Panc1 (cell line): Measurements from ENCODE around the gene FCHSD2. TPM values are rescaled to one million over a fixed set of nuclear protein-coding genes. Genes with fewer than 3 reads are reported as not detected.

Experiments used
- ATAC-seq: fragments of 200-7000 bp; cut with Tn5 transposase; 2 replicates; pipeline ENCODE4 v1.9.1; 2020; ENCODE audit warnings: mild to moderate bottlenecking, moderate library complexity
- BruUV-seq: library from RNA; stranded (reverse); fragments of 400-500 nt; replicated peaks from 2 replicates; lab custom pipeline; 2021; lab: Mats Ljungman, UMichigan
- CTCF ChIA-PET: fragments of 300-600 bp; sonication (Branson Sonifier 250); formaldehyde crosslinking; loops from one replicate; lab custom pipeline; 2022; ENCODE audit warnings: antibody characterized with exemption; lab: Charles Lee
- POLR2A ChIA-PET: fragments of 300-600 bp; sonication (Branson Sonifier 250); formaldehyde crosslinking; loops from one replicate; lab custom pipeline; 2022; ENCODE audit warnings: antibody characterized with exemption; lab: Charles Lee
- DNase-seq: peaks from one replicate; pipeline ENCODE4 v3.0.0-alpha.2; 2010; ENCODE audit warnings: low read depth, low spot score
- H3K27ac ChIP-seq: 2 replicates; pipeline ENCODE4 v1.5.1; 2011; ENCODE audit warnings: mild to moderate bottlenecking, low read length, inconsistent platforms
- H3K27me3 ChIP-seq: fragments of 200-500 bp; sonication (Bioruptor generic); 2 replicates; pipeline ENCODE4 v1.6.0; 2014; ENCODE audit warnings: low read length, inconsistent platforms; ENCODE audit not compliant: control insufficient read depth, insufficient read depth
- H3K36me3 ChIP-seq: fragments of 200-500 bp; sonication (Bioruptor generic); 2 replicates; pipeline ENCODE4 v1.5.1; 2014; ENCODE audit warnings: inconsistent platforms, mild to moderate bottlenecking, low read length, moderate library complexity; ENCODE audit not compliant: control insufficient read depth, insufficient read depth
- H3K4me1 ChIP-seq: 2 replicates; pipeline ENCODE4 v1.5.1; 2011; ENCODE audit warnings: inconsistent platforms, mild to moderate bottlenecking, low read length, moderate library complexity; ENCODE audit not compliant: control insufficient read depth, insufficient read depth
- H3K4me3 ChIP-seq, 2 experiments: 2 replicates each; pipeline ENCODE4 v1.5.1; 2011 to 2012; ENCODE audit warnings: low read depth in 2 of 2, low read length in 2 of 2, mild to moderate bottlenecking in 2 of 2, inconsistent platforms in 1 of 2, moderate library complexity in 1 of 2
- H3K9me3 ChIP-seq: fragments of 200-500 bp; sonication (Bioruptor generic); 2 replicates; pipeline ENCODE4 v1.5.1; 2014; ENCODE audit warnings: low read depth, mild to moderate bottlenecking, inconsistent platforms, low read length, moderate library complexity; ENCODE audit not compliant: control insufficient read depth, insufficient read depth
- POLR2AphosphoS5 ChIP-seq: IDR thresholded peaks from 2 replicates; pipeline ENCODE4 v1.6.1; 2012; ENCODE audit warnings: mild to moderate bottlenecking, low read depth, low read length, moderate library complexity
- SIN3A ChIP-seq: IDR thresholded peaks from 2 replicates; pipeline ENCODE4 v1.6.1; 2012; ENCODE audit warnings: low read depth, mild to moderate bottlenecking, low read length, moderate library complexity, borderline replicate concordance; ENCODE audit not compliant: insufficient read depth
- TCF7L2 ChIP-seq: IDR thresholded peaks from 2 replicates; pipeline ENCODE4 v1.6.1; 2011; ENCODE audit warnings: mild to moderate bottlenecking, low read depth, low read length, inconsistent platforms
- in situ Hi-C: cut with HindIII; loops from 2 replicates; pipeline ENCODE4 v1.10.0; 2016; ENCODE audit warnings: low sequenced_read_pairs, low pct_unique_long_range_greater_than_20kb
- intact Hi-C: fragments of 100-400 bp; cut with micrococcal nuclease; formaldehyde crosslinking; loops from one replicate; pipeline ENCODE4 v1.10.0; 2022; ENCODE audit not compliant: unreplicated experiment
- total RNA-seq: library from RNA; stranded (reverse); gene quantifications from one replicate; pipeline ENCODE4 v1.2.1, GENCODE V29; 2021; ENCODE audit not compliant: unreplicated experiment
- TF ChIP-seq, protein P1 (sequence below), 2 experiments: IDR thresholded peaks; 2 replicates each; pipeline ENCODE4 v1.6.1; 2011 to 2012; ENCODE audit warnings: low read depth in 2 of 2, control low read depth in 1 of 2, low read length in 1 of 2, mild to moderate bottlenecking in 1 of 2, moderate library complexity in 1 of 2; ENCODE audit not compliant: insufficient read depth in 1 of 2
- TF ChIP-seq, protein P2 (sequence below): fragments of 450-650 bp; IDR thresholded peaks from 2 replicates; pipeline ENCODE4 v1.5.1; 2017; ENCODE audit warnings: mild to moderate bottlenecking

The FCHSD2 gene
- total RNA-seq, 1 experiment from 2014 or later = 31.8 TPM

DNA sequence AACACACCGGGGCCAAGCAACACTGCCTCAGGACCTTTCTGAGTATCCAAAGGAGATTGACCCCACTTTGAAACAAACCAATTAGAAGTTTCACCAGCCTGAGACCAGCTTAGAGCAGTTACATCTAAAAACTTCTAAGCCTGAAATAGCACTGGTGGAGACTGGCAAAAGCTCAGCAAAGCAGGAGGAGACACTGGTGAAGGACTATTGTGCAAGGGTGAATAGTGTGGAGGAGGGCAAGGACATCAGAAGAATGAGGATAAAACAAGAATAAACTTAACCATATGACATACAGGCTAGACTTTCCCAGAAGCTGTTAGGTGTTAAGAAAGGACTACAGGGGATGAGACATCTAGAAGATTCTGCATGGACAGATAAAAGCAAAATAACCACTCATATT lies 152.4 kb downstream of the FCHSD2 start:
- intact Hi-C loops (no loop called here), in situ Hi-C loops (no loop called here)
- no peaks in the 10 kb centered on the region for H3K9me3 ChIP-seq
- H3K36me3 ChIP-seq = no peaks in the 10 kb centered on the region
- TF ChIP-seq TCF7L2 = no peak
- TF ChIP-seq, protein P1, sequence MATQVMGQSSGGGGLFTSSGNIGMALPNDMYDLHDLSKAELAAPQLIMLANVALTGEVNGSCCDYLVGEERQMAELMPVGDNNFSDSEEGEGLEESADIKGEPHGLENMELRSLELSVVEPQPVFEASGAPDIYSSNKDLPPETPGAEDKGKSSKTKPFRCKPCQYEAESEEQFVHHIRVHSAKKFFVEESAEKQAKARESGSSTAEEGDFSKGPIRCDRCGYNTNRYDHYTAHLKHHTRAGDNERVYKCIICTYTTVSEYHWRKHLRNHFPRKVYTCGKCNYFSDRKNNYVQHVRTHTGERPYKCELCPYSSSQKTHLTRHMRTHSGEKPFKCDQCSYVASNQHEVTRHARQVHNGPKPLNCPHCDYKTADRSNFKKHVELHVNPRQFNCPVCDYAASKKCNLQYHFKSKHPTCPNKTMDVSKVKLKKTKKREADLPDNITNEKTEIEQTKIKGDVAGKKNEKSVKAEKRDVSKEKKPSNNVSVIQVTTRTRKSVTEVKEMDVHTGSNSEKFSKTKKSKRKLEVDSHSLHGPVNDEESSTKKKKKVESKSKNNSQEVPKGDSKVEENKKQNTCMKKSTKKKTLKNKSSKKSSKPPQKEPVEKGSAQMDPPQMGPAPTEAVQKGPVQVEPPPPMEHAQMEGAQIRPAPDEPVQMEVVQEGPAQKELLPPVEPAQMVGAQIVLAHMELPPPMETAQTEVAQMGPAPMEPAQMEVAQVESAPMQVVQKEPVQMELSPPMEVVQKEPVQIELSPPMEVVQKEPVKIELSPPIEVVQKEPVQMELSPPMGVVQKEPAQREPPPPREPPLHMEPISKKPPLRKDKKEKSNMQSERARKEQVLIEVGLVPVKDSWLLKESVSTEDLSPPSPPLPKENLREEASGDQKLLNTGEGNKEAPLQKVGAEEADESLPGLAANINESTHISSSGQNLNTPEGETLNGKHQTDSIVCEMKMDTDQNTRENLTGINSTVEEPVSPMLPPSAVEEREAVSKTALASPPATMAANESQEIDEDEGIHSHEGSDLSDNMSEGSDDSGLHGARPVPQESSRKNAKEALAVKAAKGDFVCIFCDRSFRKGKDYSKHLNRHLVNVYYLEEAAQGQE (IDR thresholded peaks at IDR 0.05; ENCODE audit: insufficient read depth in 1 of 2, low read depth in 2 of 2, low read length in 1 of 2) = no peak
- no peak for TF ChIP-seq POLR2AphosphoS5
- TF ChIP-seq SIN3A = no peak
- TF ChIP-seq, protein P2, sequence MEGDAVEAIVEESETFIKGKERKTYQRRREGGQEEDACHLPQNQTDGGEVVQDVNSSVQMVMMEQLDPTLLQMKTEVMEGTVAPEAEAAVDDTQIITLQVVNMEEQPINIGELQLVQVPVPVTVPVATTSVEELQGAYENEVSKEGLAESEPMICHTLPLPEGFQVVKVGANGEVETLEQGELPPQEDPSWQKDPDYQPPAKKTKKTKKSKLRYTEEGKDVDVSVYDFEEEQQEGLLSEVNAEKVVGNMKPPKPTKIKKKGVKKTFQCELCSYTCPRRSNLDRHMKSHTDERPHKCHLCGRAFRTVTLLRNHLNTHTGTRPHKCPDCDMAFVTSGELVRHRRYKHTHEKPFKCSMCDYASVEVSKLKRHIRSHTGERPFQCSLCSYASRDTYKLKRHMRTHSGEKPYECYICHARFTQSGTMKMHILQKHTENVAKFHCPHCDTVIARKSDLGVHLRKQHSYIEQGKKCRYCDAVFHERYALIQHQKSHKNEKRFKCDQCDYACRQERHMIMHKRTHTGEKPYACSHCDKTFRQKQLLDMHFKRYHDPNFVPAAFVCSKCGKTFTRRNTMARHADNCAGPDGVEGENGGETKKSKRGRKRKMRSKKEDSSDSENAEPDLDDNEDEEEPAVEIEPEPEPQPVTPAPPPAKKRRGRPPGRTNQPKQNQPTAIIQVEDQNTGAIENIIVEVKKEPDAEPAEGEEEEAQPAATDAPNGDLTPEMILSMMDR = no peak
- ATAC-seq = no peak
- H3K27me3 ChIP-seq = no peaks in the 10 kb centered on the region
- no TSS peak for BruUV-seq
- H3K4me3 ChIP-seq = no peak overlapping the region
- ChIA-PET CTCF (no interaction called here), POLR2A (no interaction called here)
- H3K27ac ChIP-seq = no peak overlapping the region
- H3K4me1 ChIP-seq = no peaks in the 10 kb centered on the region
- DNase-seq = no peak

DNA sequence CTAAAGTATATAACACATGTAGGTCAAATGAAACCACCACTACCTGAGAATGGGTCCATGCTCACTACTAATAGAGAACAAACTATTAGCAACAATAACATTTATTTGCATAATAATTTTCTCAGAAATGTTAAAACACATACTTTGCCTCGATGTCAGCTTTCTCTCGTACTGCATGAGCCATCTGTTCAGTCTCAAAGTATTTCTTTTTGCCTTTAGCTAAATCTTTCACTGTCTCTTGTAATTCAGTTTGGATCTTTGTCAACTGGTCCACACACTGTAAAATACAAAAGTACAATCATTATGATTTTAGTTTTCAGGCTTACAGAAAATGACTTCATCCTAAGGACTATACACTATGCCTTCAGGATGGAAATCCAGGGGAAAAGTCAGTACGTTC lies 153.3 kb downstream of the FCHSD2 start:
- Histone ChIP-seq H3K36me3 (no peaks in the 10 kb centered on the region), H3K27me3 (no peaks in the 10 kb centered on the region), H3K9me3 (no peaks in the 10 kb centered on the region), H3K4me3 (no peak overlapping the region), H3K4me1 (no peaks in the 10 kb centered on the region), H3K27ac (no peak overlapping the region)
- BruUV-seq = no TSS peak
- ChIA-PET CTCF (no interaction called here), POLR2A (no interaction called here)
- intact Hi-C loops (no loop called here), in situ Hi-C loops (no loop called here)
- no peak for ATAC-seq
- DNase-seq = no peak
- TF ChIP-seq SIN3A = no peak
- no peak for TF ChIP-seq TCF7L2
- TF ChIP-seq, protein P2 = no peak
- TF ChIP-seq, protein P1 (IDR thresholded peaks at IDR 0.05; ENCODE audit: insufficient read depth in 1 of 2, low read depth in 2 of 2, low read length in 1 of 2) = no peak
- TF ChIP-seq POLR2AphosphoS5 = no peak
